Dendritic cell treated with granulocyte-macrophage colony-stimulating factor and Interleukin-4, amounts not matched to agents 40 ng/mL and 50 ng/mL, for 4 days (primary cell): ENCODE results near the gene CALR3.
A peak's percentile ranks its signal among the peaks of the same experiment; 100 is the strongest.
"Not testable (repeated sequence)": the region's sequence is repeated elsewhere in the genome, so short reads cannot be mapped to it uniquely, and the experiment has no call there.

Experiments
- H3K27ac Mint-ChIP-seq: one replicate; pipeline ENCODE4 v1.8.0; 2022; ENCODE audit warnings: mild to moderate bottlenecking, mixed read lengths
- H3K27me3 Mint-ChIP-seq: one replicate; pipeline ENCODE4 v1.8.0; 2022; ENCODE audit warnings: mild to moderate bottlenecking, mixed read lengths
- H3K36me3 Mint-ChIP-seq: one replicate; pipeline ENCODE4 v1.8.0; 2022; ENCODE audit warnings: low read depth, mixed read lengths
- H3K4me1 Mint-ChIP-seq: one replicate; pipeline ENCODE4 v1.8.0; 2022; ENCODE audit warnings: low read depth, mixed read lengths
- H3K4me3 Mint-ChIP-seq: one replicate; pipeline ENCODE4 v1.8.0; 2022; ENCODE audit warnings: mild to moderate bottlenecking, moderate library complexity, mixed read lengths
- H3K9me3 Mint-ChIP-seq: one replicate; pipeline ENCODE4 v1.8.0; 2022; ENCODE audit warnings: mixed read lengths
- intact Hi-C: fragments of 100-400 bp; cut with micrococcal nuclease; formaldehyde crosslinking; loops from one replicate; pipeline ENCODE4 v1.15.0; 2022

The CALR3 gene

GRCh38 chr19:16448872-16449271 is 47.1 kb downstream of the CALR3 start:
- H3K9me3 Mint-ChIP-seq, H3K4me3 Mint-ChIP-seq: not testable (repeated sequence)
- H3K4me1 Mint-ChIP-seq: peaks cover 70% of the 10 kb centered on the region

GRCh38 chr19:16446724-16447368 is 49.1 kb downstream of the CALR3 start:
- H3K27ac Mint-ChIP-seq: peak overlapping the region; percentile 84
- H3K27me3 Mint-ChIP-seq: no peaks in the 10 kb centered on the region
- H3K9me3 Mint-ChIP-seq: peaks cover 8% of the 10 kb centered on the region
- peaks cover 7% of the 10 kb centered on the region for H3K36me3 Mint-ChIP-seq
- intact Hi-C loops: loop anchor here (10.0 kb wide), 2 partner anchors 48 to 98 kb away; partner anchors contain the start of genes C19orf44, CALR3 and CHERP
- peaks cover 85% of the 10 kb centered on the region for H3K4me1 Mint-ChIP-seq
- H3K4me3 Mint-ChIP-seq: peak overlapping the region; percentile 13

More at GRCh38 chr19:16448872-16449271, 47.1 kb downstream of the CALR3 start:
- peak overlapping the region; percentile 84 for H3K27ac Mint-ChIP-seq
- H3K36me3 Mint-ChIP-seq, H3K27me3 Mint-ChIP-seq: not testable (repeated sequence)
- intact Hi-C loops: loop anchor here (10.0 kb wide), 2 partner anchors 46 to 96 kb away; partner anchors contain the start of genes C19orf44, CALR3 and CHERP

DNA sequence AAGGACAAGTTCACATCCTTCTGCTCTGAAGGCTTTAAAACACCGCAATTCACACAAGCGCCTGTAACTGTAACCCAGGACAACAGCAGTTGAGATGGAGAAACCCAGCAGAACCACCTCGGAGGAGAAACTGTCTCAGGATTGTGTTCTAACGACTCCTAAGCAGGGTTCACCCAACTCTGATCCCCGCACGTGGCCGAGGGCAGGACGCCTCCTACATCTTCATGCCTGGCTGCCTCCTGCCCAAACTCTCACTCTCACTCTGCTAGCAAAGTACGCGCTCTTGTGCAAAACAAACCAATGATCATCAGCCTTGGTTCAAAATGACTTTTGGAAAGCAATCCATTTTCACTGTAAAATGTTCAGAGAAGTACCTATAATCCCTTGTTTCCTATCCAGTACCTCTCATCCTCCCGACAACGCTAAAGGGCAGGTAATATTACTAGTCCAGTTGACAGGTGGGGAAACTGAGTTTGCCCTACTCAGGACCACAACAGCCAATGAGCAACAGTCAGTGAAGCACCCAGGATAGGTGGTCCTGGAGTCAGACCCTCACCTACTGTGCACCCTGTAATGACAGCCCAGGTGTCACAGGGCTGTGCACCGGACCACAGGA is 49.8 kb downstream of the CALR3 start:
- H3K4me3 Mint-ChIP-seq: no peak overlapping the region
- intact Hi-C loops: loop anchor here (10.0 kb wide), 2 partner anchors 49 to 99 kb away; partner anchors contain the start of genes C19orf44, CALR3 and CHERP
- H3K36me3 Mint-ChIP-seq: peaks cover 14% of the 10 kb centered on the region

GRCh38 chr19:16445238-16446107 is 50.5 kb downstream of the CALR3 start:
- no peaks in the 10 kb centered on the region for H3K27me3 Mint-ChIP-seq
- H3K27ac Mint-ChIP-seq: peak overlapping the region; percentile 84
- intact Hi-C loops: loop anchor here (10.0 kb wide), 2 partner anchors 49 to 99 kb away; partner anchors contain the start of genes C19orf44, CALR3 and CHERP
- peaks cover 77% of the 10 kb centered on the region for H3K4me1 Mint-ChIP-seq
- H3K4me3 Mint-ChIP-seq: no peak overlapping the region
- peaks cover 21% of the 10 kb centered on the region for H3K36me3 Mint-ChIP-seq
- H3K9me3 Mint-ChIP-seq: peaks cover 8% of the 10 kb centered on the region

More for the DNA sequence above, 49.8 kb downstream of the CALR3 start:
- Mint-ChIP-seq H3K9me3 (peaks cover 8% of the 10 kb centered on the region), H3K27me3 (no peaks in the 10 kb centered on the region), H3K4me1 (peaks cover 85% of the 10 kb centered on the region), H3K27ac (peak overlapping the region; percentile 84)

- Mint-ChIP-seq H3K9me3 (no peaks in the 10 kb centered on the region), H3K4me3 (peak overlapping the region; percentile 41), H3K27me3 (no peaks in the 10 kb centered on the region), H3K27ac (peak overlapping the region; percentile 84), H3K36me3 (peaks cover 27% of the 10 kb centered on the region), H3K4me1 (peaks cover 65% of the 10 kb centered on the region)
- intact Hi-C loops: loop anchor here (10.0 kb wide), 2 partner anchors 51 to 101 kb away; partner anchors contain the start of genes C19orf44, CALR3 and CHERP
Measured at GRCh38 chr19:16444269-16444600, 51.7 kb downstream of the CALR3 start.

GRCh38 chr19:16442386-16443276 is 53.3 kb downstream of the CALR3 start:
- no peaks in the 10 kb centered on the region for H3K27me3 Mint-ChIP-seq
- H3K36me3 Mint-ChIP-seq: peaks cover 40% of the 10 kb centered on the region
- peaks cover 53% of the 10 kb centered on the region for H3K4me1 Mint-ChIP-seq
- no peaks in the 10 kb centered on the region for H3K9me3 Mint-ChIP-seq
- H3K4me3 Mint-ChIP-seq: no peak overlapping the region
- intact Hi-C loops: loop anchor here (10.0 kb wide), 2 partner anchors 52 to 102 kb away; partner anchors contain the start of genes C19orf44, CALR3 and CHERP
- H3K27ac Mint-ChIP-seq: peak overlapping the region; percentile 84

DNA sequence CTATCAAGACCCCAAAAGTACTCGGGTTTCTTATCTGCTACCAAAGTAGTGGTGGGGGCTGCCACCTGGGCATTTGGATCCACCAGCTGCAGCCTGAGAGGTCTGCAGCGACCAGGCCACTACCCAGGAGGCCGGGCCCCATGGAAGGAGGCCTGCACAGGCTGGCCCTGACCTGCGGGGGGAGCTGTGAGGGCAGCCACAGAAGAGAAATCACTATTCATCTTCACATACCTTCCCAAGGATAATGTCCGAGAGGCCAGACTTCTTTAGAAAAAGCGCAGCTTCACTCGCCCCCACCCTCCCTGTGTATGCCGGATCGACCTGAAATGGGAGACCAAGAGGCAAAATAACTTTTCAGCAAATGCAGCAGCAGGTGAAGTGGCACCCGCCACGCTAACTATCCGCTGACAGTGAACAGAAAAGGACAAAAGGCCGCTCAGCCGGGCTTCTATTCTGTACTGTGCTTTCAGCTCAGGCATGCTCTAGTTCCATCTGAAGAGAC is 54.3 kb downstream of the CALR3 start:
- intact Hi-C loops: loop anchor here (10.0 kb wide), 2 partner anchors 53 to 103 kb away; partner anchors contain the start of genes C19orf44, CALR3 and CHERP
- H3K27ac Mint-ChIP-seq: no peak overlapping the region
- peaks cover 52% of the 10 kb centered on the region for H3K4me1 Mint-ChIP-seq
- H3K27me3 Mint-ChIP-seq: no peaks in the 10 kb centered on the region
- no peaks in the 10 kb centered on the region for H3K9me3 Mint-ChIP-seq
- H3K36me3 Mint-ChIP-seq: peaks cover 49% of the 10 kb centered on the region
- H3K4me3 Mint-ChIP-seq: no peak overlapping the region

DNA sequence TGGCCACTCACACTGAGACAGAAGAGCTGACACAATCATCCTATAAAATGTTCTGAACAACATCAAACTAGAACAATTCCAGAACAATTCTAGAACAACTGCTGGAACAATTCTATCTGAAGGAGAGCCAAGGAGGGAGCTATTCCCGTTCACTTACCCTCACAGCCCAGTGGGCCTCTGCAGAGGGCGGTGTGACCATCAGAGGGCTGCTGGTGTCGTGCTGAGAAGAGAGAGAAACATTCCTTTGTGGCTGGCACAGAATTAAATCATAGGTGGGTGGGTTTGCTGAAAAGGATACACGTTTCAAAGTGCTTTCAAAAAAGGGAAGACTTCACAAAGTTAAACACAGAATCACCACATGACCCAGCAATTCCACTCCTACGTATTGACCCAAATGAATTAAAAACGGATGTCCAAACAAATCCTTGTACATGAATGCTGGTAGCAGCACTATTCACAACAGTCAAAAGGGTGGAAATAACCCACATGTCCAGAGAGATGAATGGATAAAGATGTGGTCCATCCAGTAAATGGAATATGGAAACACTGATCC is 59.1 kb downstream of the CALR3 start:
- no peaks in the 10 kb centered on the region for H3K9me3 Mint-ChIP-seq
- H3K27me3 Mint-ChIP-seq: no peaks in the 10 kb centered on the region
- peaks cover 95% of the 10 kb centered on the region for H3K36me3 Mint-ChIP-seq
- peaks cover 18% of the 10 kb centered on the region for H3K4me1 Mint-ChIP-seq
- intact Hi-C loops: no loop called here
- H3K27ac Mint-ChIP-seq: no peak overlapping the region
- H3K4me3 Mint-ChIP-seq: no peak overlapping the region

- Mint-ChIP-seq H3K4me1 (peaks cover 18% of the 10 kb centered on the region), H3K27me3 (no peaks in the 10 kb centered on the region), H3K36me3 (peaks cover 95% of the 10 kb centered on the region), H3K27ac (no peak overlapping the region), H3K9me3 (no peaks in the 10 kb centered on the region), H3K4me3 (no peak overlapping the region)
- intact Hi-C loops: no loop called here
Measured at GRCh38 chr19:16435999-16436650, 59.8 kb downstream of the CALR3 start.

DNA sequence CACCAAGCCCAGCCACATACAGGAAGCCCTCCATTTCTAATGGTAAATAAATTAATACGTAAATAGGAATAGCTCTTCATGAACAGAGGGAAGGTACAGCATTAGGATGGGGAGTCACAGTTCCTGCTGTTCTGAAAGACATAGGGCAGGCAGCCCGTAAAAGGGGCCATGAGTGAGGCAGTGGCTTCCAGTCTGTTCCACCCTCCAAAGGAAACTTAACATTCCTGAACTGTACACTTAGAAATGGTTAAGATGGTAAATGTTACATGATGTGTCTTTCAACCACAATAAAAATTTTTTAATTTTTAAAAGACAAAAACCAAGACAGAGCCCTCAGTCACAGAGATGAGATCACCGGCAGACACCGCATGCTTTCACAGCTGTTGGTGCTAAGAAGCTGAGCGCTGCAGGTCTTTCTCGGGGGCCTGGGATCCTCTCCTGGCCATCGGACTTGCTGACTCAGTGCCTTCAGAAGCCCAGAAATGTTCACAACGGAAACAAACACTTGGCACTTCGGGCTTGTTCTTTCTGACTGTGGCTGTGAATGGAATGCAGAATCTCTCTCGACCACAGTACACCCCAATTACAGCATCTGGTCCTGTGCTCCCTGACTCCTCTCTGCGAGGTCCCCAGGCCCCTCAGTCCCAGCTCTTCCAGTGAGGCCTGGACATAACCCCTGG is 60.6 kb downstream of the CALR3 start:
- no peak overlapping the region for H3K4me3 Mint-ChIP-seq
- peaks cover 95% of the 10 kb centered on the region for H3K36me3 Mint-ChIP-seq
- intact Hi-C loops: no loop called here
- H3K27me3 Mint-ChIP-seq: no peaks in the 10 kb centered on the region
- H3K9me3 Mint-ChIP-seq: no peaks in the 10 kb centered on the region
- no peak overlapping the region for H3K27ac Mint-ChIP-seq
- H3K4me1 Mint-ChIP-seq: peaks cover 18% of the 10 kb centered on the region

- Mint-ChIP-seq H3K4me1 (peaks cover 18% of the 10 kb centered on the region), H3K27ac (no peak overlapping the region), H3K4me3 (no peak overlapping the region), H3K36me3 (peaks cover 95% of the 10 kb centered on the region), H3K27me3 (no peaks in the 10 kb centered on the region), H3K9me3 (no peaks in the 10 kb centered on the region)
- intact Hi-C loops: no loop called here
Measured at GRCh38 chr19:16433986-16434385, 62.0 kb downstream of the CALR3 start.

GRCh38 chr19:16429759-16430091 is 66.2 kb downstream of the CALR3 start:
- Mint-ChIP-seq H3K4me1 (no peaks in the 10 kb centered on the region), H3K27ac (no peak overlapping the region), H3K4me3 (no peak overlapping the region), H3K27me3 (no peaks in the 10 kb centered on the region), H3K9me3 (no peaks in the 10 kb centered on the region), H3K36me3 (peaks cover 99% of the 10 kb centered on the region)
- intact Hi-C loops: no loop called here
